HCT116 (cell line): Measurements from ENCODE around the gene LSP1. TPM values are rescaled to one million over a fixed set of nuclear protein-coding genes. Genes with fewer than 3 reads are reported as not detected.

ENCODE experiments used
- ATAC-seq: fragments of 200-7000 bp; cut with Tn5 transposase; 2 replicates; pipeline ENCODE4 v1.9.1; 2020; ENCODE audit warnings: mild to moderate bottlenecking, moderate library complexity
- BruUV-seq: library from RNA; stranded (reverse); fragments of 400-500 nt; replicated peaks from 2 replicates; lab custom pipeline; 2021; lab: Mats Ljungman, UMichigan
- CTCF ChIA-PET: fragments of 300-600 bp; sonication (Branson Sonifier 250); formaldehyde crosslinking; loops from one replicate; lab custom pipeline; 2021; ENCODE audit warnings: antibody characterized with exemption; lab: Charles Lee
- POLR2A ChIA-PET: fragments of 300-600, 350-600 bp; sonication (Branson Sonifier 250); formaldehyde crosslinking; loops from one replicate; lab custom pipeline; 2021; ENCODE audit warnings: antibody characterized with exemption; lab: Charles Lee
- RAD21 ChIA-PET, 2 experiments: fragments of 300-600 bp; sonication (Branson Sonifier 250); formaldehyde crosslinking; loops; one replicate each; lab custom pipeline; 2023; ENCODE audit warnings: low total read pairs in 2 of 2; ENCODE audit not compliant: uncharacterized antibody in 2 of 2, unreplicated experiment in 2 of 2, low non-redundant PET in 1 of 2; lab: Charles Lee
- DNase-seq: peaks from one replicate; pipeline ENCODE4 v3.0.0-alpha.2; 2010; ENCODE audit warnings: low read depth, low spot score
- H2AFZ ChIP-seq: fragments of 200-600 bp; shearing (Covaris generic), sonication (generic); 2 replicates; pipeline ENCODE4 v1.6.1; 2017; ENCODE audit warnings: low read depth, mixed run types, mixed read lengths, antibody characterized with exemption, low read length; ENCODE audit not compliant: poor library complexity, severe bottlenecking
- H3K27ac ChIP-seq: 2 replicates; pipeline ENCODE4 v1.5.1; 2012; ENCODE audit warnings: low read depth, low read length
- H3K27me3 ChIP-seq: fragments of 200-600 bp; sonication (generic); 2 replicates; pipeline ENCODE4 v1.6.1; 2016; ENCODE audit warnings: mixed run types, low read length, mixed read lengths; ENCODE audit not compliant: insufficient read depth
- H3K36me3 ChIP-seq, 2 experiments: fragments of 200-500 bp in 1 of 2; fragments of 200-600 bp in 1 of 2; sonication (Bioruptor generic) in 1 of 2; sonication (generic) in 1 of 2; 2 replicates each; pipeline versions ENCODE4 v1.5.1 to v1.6.1; 2014 to 2016; ENCODE audit warnings: low read length in 2 of 2, inconsistent platforms in 1 of 2, mixed read lengths in 1 of 2, mixed run types in 1 of 2; ENCODE audit not compliant: insufficient read depth in 2 of 2, control insufficient read depth in 1 of 2
- H3K4me1 ChIP-seq, 2 experiments: fragments of 200-600 bp in 1 of 2; sonication (generic) in 1 of 2; 2 replicates each; pipeline versions ENCODE4 v1.5.1 to v1.6.1; 2012 to 2017; ENCODE audit warnings: low read length in 2 of 2, inconsistent platforms in 1 of 2, mild to moderate bottlenecking in 1 of 2, mixed read lengths in 1 of 2, mixed run types in 1 of 2, moderate library complexity in 1 of 2; ENCODE audit not compliant: insufficient read depth in 2 of 2, control insufficient read depth in 1 of 2
- H3K4me2 ChIP-seq: fragments of 200-600 bp; sonication (generic); 2 replicates; pipeline ENCODE4 v1.6.1; 2017; ENCODE audit warnings: mixed run types, low read length, mixed read lengths
- H3K4me3 ChIP-seq, 2 experiments: fragments of 200-600 bp in 1 of 2; sonication (generic) in 1 of 2; replicated peaks in 1 of 2; 2 replicates each; pipeline ENCODE4 v1.5.1; 2011 to 2016; ENCODE audit warnings: low read length in 2 of 2, control low read depth in 1 of 2, low read depth in 1 of 2, mild to moderate bottlenecking in 1 of 2, mixed read lengths in 1 of 2, mixed run types in 1 of 2
- H3K79me2 ChIP-seq: fragments of 200-600 bp; sonication (generic); 2 replicates; pipeline ENCODE4 v1.6.1; 2017; ENCODE audit warnings: mild to moderate bottlenecking, mixed run types, low read length, moderate library complexity, mixed read lengths; ENCODE audit not compliant: insufficient read depth
- H3K9ac ChIP-seq: fragments of 200-600 bp; sonication (generic); 2 replicates; pipeline ENCODE4 v1.6.1; 2016; ENCODE audit warnings: low read length, mixed read lengths
- H3K9me2 ChIP-seq: fragments of 200-600 bp; sonication (generic), shearing (Covaris generic); 2 replicates; pipeline ENCODE4 v1.6.1; 2017; ENCODE audit warnings: mixed run types, mild to moderate bottlenecking, moderate library complexity; ENCODE audit not compliant: insufficient read depth
- H3K9me3 ChIP-seq, 2 experiments: fragments of 200-500 bp in 1 of 2; fragments of 200-600 bp in 1 of 2; sonication (Bioruptor generic) in 1 of 2; sonication (generic) in 1 of 2; 2 replicates each; pipeline ENCODE4 v1.6.1; 2014 to 2017; ENCODE audit warnings: low read length in 2 of 2, mixed read lengths in 2 of 2, inconsistent platforms in 1 of 2, low read depth in 1 of 2, mild to moderate bottlenecking in 1 of 2, mixed run types in 1 of 2, moderate library complexity in 1 of 2; ENCODE audit not compliant: control insufficient read depth in 1 of 2, insufficient read depth in 1 of 2
- H4K20me1 ChIP-seq: fragments of 200-600 bp; sonication (generic), shearing (Covaris generic); 2 replicates; pipeline ENCODE4 v1.6.1; 2017; ENCODE audit warnings: mixed run types, mild to moderate bottlenecking, moderate library complexity; ENCODE audit not compliant: insufficient read depth
- ATF3 ChIP-seq: IDR thresholded peaks from 2 replicates; pipeline ENCODE4 v1.6.1; 2012
- CBX3 ChIP-seq: IDR thresholded peaks from 2 replicates; pipeline ENCODE4 v1.6.1; 2012; ENCODE audit warnings: low read depth
- CEBPB ChIP-seq: IDR thresholded peaks from 2 replicates; pipeline ENCODE4 v1.6.1; 2012; ENCODE audit warnings: low read depth
- EGR1 ChIP-seq: IDR thresholded peaks from 2 replicates; pipeline ENCODE4 v1.6.1; 2012; ENCODE audit warnings: low read depth
- ELF1 ChIP-seq: IDR thresholded peaks from 2 replicates; pipeline ENCODE4 v1.6.1; 2012; ENCODE audit warnings: low read depth, borderline replicate concordance
- EZH2 ChIP-seq: fragments of 200-600 bp; sonication (generic); IDR thresholded peaks from 2 replicates; pipeline ENCODE4 v1.6.1; 2017; ENCODE audit warnings: antibody characterized with exemption, mixed run types
- EZH2phosphoT487 ChIP-seq: fragments of 200-600 bp; IDR thresholded peaks from 2 replicates; pipeline ENCODE4 v1.6.1; 2018; ENCODE audit warnings: antibody characterized with exemption, borderline replicate concordance
- FOSL1 ChIP-seq: IDR thresholded peaks from 2 replicates; pipeline ENCODE4 v1.6.1; 2012; ENCODE audit warnings: low read depth
- JUND ChIP-seq: IDR thresholded peaks from 2 replicates; pipeline ENCODE4 v1.6.1; 2012
- MAX ChIP-seq: IDR thresholded peaks from 2 replicates; pipeline ENCODE4 v1.6.1; 2012
- POLR2A ChIP-seq: IDR thresholded peaks from 2 replicates; pipeline ENCODE4 v1.7.0; 2011; ENCODE audit warnings: borderline replicate concordance; ENCODE audit not compliant: insufficient read depth, insufficient read length; ENCODE audit errors: extremely low read depth
- POLR2AphosphoS5 ChIP-seq: IDR thresholded peaks from 2 replicates; pipeline ENCODE4 v1.6.1; 2011; ENCODE audit warnings: mild to moderate bottlenecking, low read depth, low read length, moderate library complexity
- RAD21 ChIP-seq: IDR thresholded peaks from 2 replicates; pipeline ENCODE4 v1.6.1; 2012; ENCODE audit warnings: low read depth, mild to moderate bottlenecking
- SP1 ChIP-seq: IDR thresholded peaks from 2 replicates; pipeline ENCODE4 v1.6.1; 2012; ENCODE audit warnings: low read depth
- SRF ChIP-seq: IDR thresholded peaks from 2 replicates; pipeline ENCODE4 v1.6.1; 2012; ENCODE audit warnings: low read depth
- TCF7L2 ChIP-seq: IDR thresholded peaks from 2 replicates; pipeline ENCODE4 v1.7.0; 2011; ENCODE audit warnings: borderline replicate concordance, inconsistent platforms; ENCODE audit not compliant: insufficient read depth, insufficient read length; ENCODE audit errors: extremely low read depth
- YY1 ChIP-seq: IDR thresholded peaks from 2 replicates; pipeline ENCODE4 v1.6.1; 2011; ENCODE audit warnings: low read length, low read depth, moderate library complexity, mild to moderate bottlenecking; ENCODE audit not compliant: insufficient replicate concordance; ENCODE audit errors: extremely low read depth
- intact Hi-C: fragments of 100-400 bp; cut with micrococcal nuclease; formaldehyde crosslinking; loops from 2 replicates; pipeline ENCODE4 v1.10.0; 2022
- total RNA-seq: library from RNA; stranded (reverse); gene quantifications from one replicate; pipeline ENCODE4 v1.2.1, GENCODE V29; 2021; ENCODE audit not compliant: unreplicated experiment

Gene LSP1
- total RNA-seq, 1 experiment from 2014 or later = 1.3 TPM

GRCh38 chr11:1843098-1843473 lies 9.8 kb upstream of the LSP1 start:
- Histone ChIP-seq H2AFZ (no peak overlapping the region), H3K27me3 (no peaks in the 10 kb centered on the region), H3K4me2 (no peak overlapping the region), H3K4me3 (no peak overlapping the region), H4K20me1 (no peaks in the 10 kb centered on the region), H3K27ac (no peak overlapping the region), H3K4me1 (no peaks in the 10 kb centered on the region), H3K9me2 (no peaks in the 10 kb centered on the region), H3K9ac (no peak overlapping the region), H3K36me3 (no peaks in the 10 kb centered on the region), H3K9me3 (no peaks in the 10 kb centered on the region), H3K79me2 (no peaks in the 10 kb centered on the region)
- intact Hi-C loops = no loop called here
- ChIA-PET POLR2A (no interaction called here), RAD21 (no interaction called here), CTCF (interaction anchor here (0.7 kb wide), 1 partner anchor 33 kb away, joined by 3 read pairs; no protein-coding TSS in a partner anchor)
- no peak for ATAC-seq
- BruUV-seq = no TSS peak
- no peak for DNase-seq
- no peak for TF ChIP-seq ATF3
- TF ChIP-seq MAX = no peak
- TF ChIP-seq CBX3 = no peak
- TF ChIP-seq JUND = no peak

- Histone ChIP-seq H3K9me2 (no peaks in the 10 kb centered on the region), H3K4me2 (no peak overlapping the region), H3K4me3 (no peak overlapping the region), H3K4me1 (no peaks in the 10 kb centered on the region), H3K9ac (no peak overlapping the region), H4K20me1 (no peaks in the 10 kb centered on the region), H3K27ac (no peak overlapping the region), H2AFZ (no peak overlapping the region), H3K9me3 (no peaks in the 10 kb centered on the region), H3K36me3 (no peaks in the 10 kb centered on the region), H3K27me3 (no peaks in the 10 kb centered on the region), H3K79me2 (no peaks in the 10 kb centered on the region)
- intact Hi-C loops = no loop called here
- no TSS peak for BruUV-seq
- no peak for TF ChIP-seq SP1
- TF ChIP-seq EZH2 = no peak
- TF ChIP-seq POLR2A = no peak
- no peak for TF ChIP-seq EZH2phosphoT487
- TF ChIP-seq MAX = no peak
- TF ChIP-seq EGR1 = no peak
- no peak for TF ChIP-seq RAD21
- TF ChIP-seq ELF1 = no peak
- no peak for TF ChIP-seq CEBPB
- TF ChIP-seq CBX3 = no peak
- no peak for TF ChIP-seq YY1
- TF ChIP-seq TCF7L2 = no peak
- TF ChIP-seq POLR2AphosphoS5 = no peak
- TF ChIP-seq SRF = no peak
- no peak for TF ChIP-seq FOSL1
- no peak for ATAC-seq
- POLR2A ChIA-PET = no interaction called here
- CTCF ChIA-PET = no interaction called here
- RAD21 ChIA-PET = no interaction called here
- no peak for DNase-seq
Observed at GRCh38 chr11:1843796-1844195, 9.1 kb upstream of the LSP1 start.
